SK-N-MC (cell line): Measurements from ENCODE around the gene RGS7BP.

Experiments
- EZH2 ChIP-seq: fragments of 200-600 bp; sonication (generic); IDR thresholded peaks from one replicate; pipeline ENCODE4 v1.6.1; 2017; ENCODE audit warnings: antibody characterized with exemption
- FOXP2 ChIP-seq: optimal IDR thresholded peaks from 2 replicates; pipeline ENCODE3; 2011; ENCODE audit warnings: mild to moderate bottlenecking, moderate library complexity; ENCODE audit not compliant: insufficient read depth; ENCODE audit errors: extremely low read length, control extremely low read depth
- POLR2AphosphoS5 ChIP-seq: IDR thresholded peaks from 2 replicates; pipeline ENCODE4 v1.6.1; 2012; ENCODE audit warnings: mild to moderate bottlenecking, low read depth, low read length, borderline replicate concordance

DNA sequence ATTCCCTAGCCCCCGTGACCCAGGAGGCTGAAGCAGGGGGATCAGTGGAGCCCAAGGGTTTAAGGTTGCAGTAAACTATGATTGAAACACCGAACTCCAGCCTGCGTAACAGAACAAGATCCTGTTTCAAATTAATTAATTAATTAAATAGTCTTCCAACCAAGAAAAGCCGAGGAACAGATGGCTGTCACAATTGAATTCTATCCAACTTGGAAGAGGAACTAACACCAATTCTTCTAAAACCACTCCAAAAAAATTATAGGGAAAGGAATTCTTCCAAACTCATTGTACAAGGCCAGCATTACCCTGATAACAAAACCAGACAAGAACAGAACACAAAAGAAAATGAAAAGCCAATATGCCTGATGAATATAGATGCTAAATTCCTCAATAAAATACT is 43.4 kb upstream of the RGS7BP start:
- TF ChIP-seq POLR2AphosphoS5 (no peak), EZH2 (no peak), FOXP2 (no peak)
